ENCODE results near the gene ANXA5. TPM values are rescaled to one million over a fixed set of nuclear protein-coding genes. Genes with fewer than 3 reads are reported as not detected.

ANXA5 gene
- total and polyA plus RNA-seq, 2 donors (not counting 1 experiment from before 2014, with no cell fraction given), result 42.4 to 67.8 TPM

- H3K27ac ChIP-seq (ENCODE audit: low read length in 2 of 2), result no peak overlapping the region
- H3K36me3 ChIP-seq (replicated peaks in 1 of 2; ENCODE audit: control extremely low read depth in 1 of 2, control insufficient read depth in 1 of 2, extremely low read depth in 1 of 2, insufficient read depth in 2 of 2, low read length in 1 of 2), result peaks cover 0 to 2% of the 10 kb centered on the region in 2 experiments
- H4K20me1 ChIP-seq (ENCODE audit: control insufficient read depth, insufficient read depth, low read length, poor library complexity, severe bottlenecking), result peaks cover 18% of the 10 kb centered on the region
- peaks cover 25% of the 10 kb centered on the region for H3K79me2 ChIP-seq (ENCODE audit: control insufficient read depth, insufficient read depth, low read length)
- Mint-ChIP-seq H3K27me3 (no peaks in the 10 kb centered on the region), H3K4me1 (peaks cover 24% of the 10 kb centered on the region), H3K27ac (no peak overlapping the region), H3K9me3 (ENCODE audit: insufficient read depth) (no peaks in the 10 kb centered on the region), H3K4me3 (no peak overlapping the region)
- H3K4me2 ChIP-seq (replicated peaks; ENCODE audit: low read depth, low read length, poor library complexity, severe bottlenecking), result no peak overlapping the region
- intact Hi-C loops (cut with micrococcal nuclease), result no loop called here
- peaks cover 6% of the 10 kb centered on the region in 2 donors for H3K4me1 ChIP-seq (ENCODE audit: control insufficient read depth in 2 of 2, insufficient read depth in 2 of 2, low read length in 2 of 2)
- H2AFZ ChIP-seq (ENCODE audit: insufficient read depth, low read depth, low read length, poor library complexity, severe bottlenecking), result no peak overlapping the region
- no peak overlapping the region for H3K9ac ChIP-seq (ENCODE audit: low read length)
- DNase-seq (no peak), ATAC-seq (ENCODE audit: low read depth) (no peak)
- TF ChIP-seq EZH2 (IDR thresholded peaks at IDR 0.05; ENCODE audit: borderline replicate concordance, insufficient read depth, low read depth, low read length, poor library complexity, severe bottlenecking), result no peak
- no peak for TF ChIP-seq CTCF (IDR thresholded peaks at IDR 0.05)
- no peak overlapping the region for H3K4me3 ChIP-seq (ENCODE audit: control extremely low read depth in 1 of 5, extremely low read depth in 1 of 5, insufficient read depth in 1 of 5, low read depth in 2 of 5, low read length in 4 of 5)
- CTCF ChIA-PET, result no interaction called here
- H3K27me3 ChIP-seq (replicated peaks in 1 of 4; ENCODE audit: control extremely low read depth in 1 of 4, control insufficient read depth in 3 of 4, insufficient read depth in 4 of 4, low read length in 3 of 4), result no peaks in the 10 kb centered on the region
- POLR2A ChIA-PET, result no interaction called here
- H3K9me3 ChIP-seq (ENCODE audit: control extremely low read depth in 1 of 3, control insufficient read depth in 2 of 3, insufficient read depth in 1 of 3, low read length in 2 of 3), result no peaks in the 10 kb centered on the region
These were observed 4.5 kb downstream of the ANXA5 start for GRCh38 chr4:121692261-121692660.

DNA sequence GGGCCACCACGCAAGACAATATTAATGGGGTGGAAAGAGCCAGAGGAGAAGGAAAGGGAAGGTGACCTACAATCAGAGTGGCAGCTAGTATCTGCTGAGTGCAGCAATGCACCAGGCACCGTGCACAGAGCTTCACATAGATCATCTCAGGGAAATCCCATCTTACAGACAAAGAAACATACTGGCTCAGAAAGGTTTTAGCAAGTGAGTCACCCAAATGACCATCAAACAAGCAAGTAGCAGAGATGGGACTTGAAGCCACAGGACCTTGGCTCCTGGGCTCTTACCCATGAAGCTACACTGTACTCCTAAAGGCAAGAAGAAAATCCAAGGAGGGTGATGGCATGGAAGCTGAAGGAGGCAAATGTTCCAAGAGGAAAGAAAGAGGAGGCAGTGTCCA lies 6.8 kb downstream of the ANXA5 start:
- Mint-ChIP-seq H3K27ac (no peak overlapping the region), H3K9me3 (ENCODE audit: insufficient read depth) (no peaks in the 10 kb centered on the region), H3K4me1 (peaks cover 10% of the 10 kb centered on the region), H3K4me3 (no peak overlapping the region), H3K27me3 (no peaks in the 10 kb centered on the region)
- ChIA-PET POLR2A (no interaction called here), CTCF (no interaction called here)
- H3K4me1 ChIP-seq (ENCODE audit: control insufficient read depth in 2 of 2, insufficient read depth in 2 of 2, low read length in 2 of 2), result no peaks in the 10 kb centered on the region
- no peak overlapping the region for H3K4me2 ChIP-seq (replicated peaks; ENCODE audit: low read depth, low read length, poor library complexity, severe bottlenecking)
- H3K27me3 ChIP-seq (replicated peaks in 1 of 4; ENCODE audit: control extremely low read depth in 1 of 4, control insufficient read depth in 3 of 4, insufficient read depth in 4 of 4, low read length in 3 of 4), result no peaks in the 10 kb centered on the region
- TF ChIP-seq EZH2 (IDR thresholded peaks at IDR 0.05; ENCODE audit: borderline replicate concordance, insufficient read depth, low read depth, low read length, poor library complexity, severe bottlenecking) (no peak), CTCF (IDR thresholded peaks at IDR 0.05) (no peak)
- intact Hi-C loops (cut with micrococcal nuclease), result no loop called here
- H4K20me1 ChIP-seq (ENCODE audit: control insufficient read depth, insufficient read depth, low read length, poor library complexity, severe bottlenecking), result peaks cover 18% of the 10 kb centered on the region
- H3K9me3 ChIP-seq (ENCODE audit: control extremely low read depth in 1 of 3, control insufficient read depth in 2 of 3, insufficient read depth in 1 of 3, low read length in 2 of 3), result no peaks in the 10 kb centered on the region
- 83% methylated on average over 2 of the region's 2 CpGs for WGBS (ENCODE audit: insufficient coverage)
- H3K9ac ChIP-seq (ENCODE audit: low read length), result no peak overlapping the region
- DNase-seq (no peak), ATAC-seq (ENCODE audit: low read depth) (no peak)
- no peak overlapping the region for H2AFZ ChIP-seq (ENCODE audit: insufficient read depth, low read depth, low read length, poor library complexity, severe bottlenecking)
- no peak overlapping the region for H3K27ac ChIP-seq (ENCODE audit: low read length in 2 of 2)
- H3K36me3 ChIP-seq (replicated peaks in 1 of 2; ENCODE audit: control extremely low read depth in 1 of 2, control insufficient read depth in 1 of 2, extremely low read depth in 1 of 2, insufficient read depth in 2 of 2, low read length in 1 of 2), result peaks cover 0 to 11% of the 10 kb centered on the region in 2 experiments
- peaks cover 22% of the 10 kb centered on the region for H3K79me2 ChIP-seq (ENCODE audit: control insufficient read depth, insufficient read depth, low read length)
- H3K4me3 ChIP-seq (ENCODE audit: control extremely low read depth in 1 of 5, extremely low read depth in 1 of 5, insufficient read depth in 1 of 5, low read depth in 2 of 5, low read length in 4 of 5), result no peak overlapping the region
